Mesenchymal stem cell (in vitro differentiated cells and primary cell): ENCODE data around the gene TTLL11.

ENCODE experiments used
- DNase-seq: peaks from one replicate; pipeline ENCODE4 v3.0.0-alpha.2; 2013
- H2AFZ ChIP-seq: one replicate; pipeline ENCODE4 v1.6.1; 2013; ENCODE audit warnings: low read depth, mild to moderate bottlenecking, control low read depth, inconsistent platforms, low read length, moderate library complexity
- H2AK5ac ChIP-seq: 2 replicates; pipeline ENCODE4 v1.6.1; 2013; ENCODE audit warnings: low read length, moderate library complexity, mild to moderate bottlenecking, inconsistent platforms; ENCODE audit not compliant: severe bottlenecking
- H2BK120ac ChIP-seq: one replicate; pipeline ENCODE4 v1.6.1; 2013; ENCODE audit warnings: low read depth, mild to moderate bottlenecking, inconsistent platforms, low read length, moderate library complexity
- H2BK12ac ChIP-seq, 2 experiments: one replicate each; pipeline ENCODE4 v1.6.1; 2013; ENCODE audit warnings: inconsistent platforms in 2 of 2, low read length in 2 of 2, mild to moderate bottlenecking in 2 of 2, moderate library complexity in 2 of 2, control low read depth in 1 of 2
- H2BK15ac ChIP-seq: one replicate; pipeline ENCODE4 v1.6.1; 2013; ENCODE audit warnings: mild to moderate bottlenecking, low read depth, inconsistent platforms; ENCODE audit not compliant: poor library complexity, severe bottlenecking
- H2BK5ac ChIP-seq: 2 replicates; pipeline ENCODE4 v1.6.1; 2013; ENCODE audit warnings: low read depth, mild to moderate bottlenecking, low read length, control low read depth, inconsistent platforms; ENCODE audit not compliant: poor library complexity, severe bottlenecking
- H3K14ac ChIP-seq, 2 experiments: one replicate each; pipeline ENCODE4 v1.6.1; 2013; ENCODE audit warnings: inconsistent platforms in 2 of 2, low read length in 2 of 2, control low read depth in 1 of 2, mild to moderate bottlenecking in 1 of 2, moderate library complexity in 1 of 2
- H3K18ac ChIP-seq, 2 experiments: one replicate each; pipeline ENCODE4 v1.6.1; 2013; ENCODE audit warnings: inconsistent platforms in 2 of 2, low read length in 2 of 2, control low read depth in 1 of 2, low read depth in 1 of 2, mild to moderate bottlenecking in 1 of 2
- H3K23ac ChIP-seq, 2 experiments: one replicate each; pipeline ENCODE4 v1.6.1; 2013; ENCODE audit warnings: inconsistent platforms in 2 of 2, low read length in 2 of 2, mild to moderate bottlenecking in 2 of 2, moderate library complexity in 2 of 2, control low read depth in 1 of 2
- H3K27ac ChIP-seq: 2 replicates; pipeline ENCODE4 v1.5.1; 2013; ENCODE audit warnings: mild to moderate bottlenecking, moderate library complexity, low read length, control low read depth, inconsistent platforms; ENCODE audit not compliant: poor library complexity, severe bottlenecking
- H3K27me3 ChIP-seq, 2 experiments: 2 replicates each; pipeline versions ENCODE4 v1.6.1 to v1.7.0; 2013; ENCODE audit warnings: low read length in 2 of 2, mild to moderate bottlenecking in 2 of 2, moderate library complexity in 2 of 2, control low read depth in 1 of 2, inconsistent platforms in 1 of 2; ENCODE audit not compliant: control insufficient read depth in 1 of 2, insufficient read depth in 1 of 2
- H3K36me3 ChIP-seq, 2 experiments: 2 replicates each; pipeline versions ENCODE4 v1.6.1 to v1.7.0; 2013; ENCODE audit warnings: low read length in 2 of 2, control low read depth in 1 of 2, inconsistent platforms in 1 of 2, low read depth in 1 of 2, mild to moderate bottlenecking in 1 of 2; ENCODE audit not compliant: insufficient read depth in 2 of 2, control insufficient read depth in 1 of 2
- H3K4ac ChIP-seq, 2 experiments: one replicate each; pipeline ENCODE4 v1.6.1; 2013; ENCODE audit warnings: inconsistent platforms in 2 of 2, low read length in 2 of 2, mild to moderate bottlenecking in 2 of 2, moderate library complexity in 2 of 2, control low read depth in 1 of 2, low read depth in 1 of 2
- H3K4me1 ChIP-seq: 2 replicates; pipeline ENCODE4 v1.6.1; 2013; ENCODE audit warnings: low read depth, low read length, control low read depth; ENCODE audit not compliant: control insufficient read depth, insufficient read depth
- H3K4me2 ChIP-seq: 2 replicates; pipeline ENCODE4 v1.6.1; 2013; ENCODE audit warnings: low read length, mild to moderate bottlenecking, inconsistent platforms; ENCODE audit not compliant: poor library complexity, severe bottlenecking
- H3K4me3 ChIP-seq, 2 experiments: 2 replicates each; pipeline versions ENCODE4 v1.5.1 to v1.7.0; 2013; ENCODE audit warnings: low read length in 2 of 2, mild to moderate bottlenecking in 2 of 2, control low read depth in 1 of 2, low read depth in 1 of 2; ENCODE audit not compliant: insufficient read depth in 1 of 2
- H3K79me1 ChIP-seq: replicated peaks from 2 replicates; pipeline ENCODE4 v1.6.1; 2013; ENCODE audit warnings: mild to moderate bottlenecking, control low read depth, low read length, inconsistent platforms; ENCODE audit not compliant: poor library complexity, severe bottlenecking
- H3K9ac ChIP-seq: 2 replicates; pipeline ENCODE4 v1.7.0; 2013; ENCODE audit warnings: mild to moderate bottlenecking, low read length, moderate library complexity
- H3K9me3 ChIP-seq: 2 replicates; pipeline ENCODE4 v1.7.0; 2013; ENCODE audit warnings: mild to moderate bottlenecking, low read length; ENCODE audit not compliant: control insufficient read depth
- H4K8ac ChIP-seq: one replicate; pipeline ENCODE4 v1.6.1; 2013; ENCODE audit warnings: inconsistent platforms, mild to moderate bottlenecking, low read length, moderate library complexity
- H4K91ac ChIP-seq: one replicate; pipeline ENCODE4 v1.6.1; 2013; ENCODE audit warnings: mild to moderate bottlenecking, low read length, inconsistent platforms
- WGBS: methylation state at CpG from one replicate; pipeline ENCODE4 v1.1.7; 2013; ENCODE audit warnings: mixed read lengths; 5-methylcytosine and 5-hydroxymethylcytosine counted together

TTLL11 gene

GRCh38 chr9:121954477-121955140 lies 138.5 kb downstream of the TTLL11 start:
- Histone ChIP-seq H3K4me1 (peaks cover 20% of the 10 kb centered on the region), H3K18ac (no peak overlapping the region), H4K91ac (no peak overlapping the region), H2BK12ac (no peak overlapping the region), H2BK120ac (no peak overlapping the region), H3K14ac (no peak overlapping the region), H2BK15ac (no peak overlapping the region), H3K36me3 (no peaks in the 10 kb centered on the region), H3K4me3 (no peak overlapping the region), H3K27me3 (no peaks in the 10 kb centered on the region), H3K79me1 (peaks cover 3% of the 10 kb centered on the region), H2BK5ac (no peak overlapping the region), H3K27ac (no peak overlapping the region), H3K4me2 (no peak overlapping the region), H2AFZ (no peak overlapping the region), H3K4ac (no peak overlapping the region), H3K23ac (no peak overlapping the region), H3K9me3 (no peaks in the 10 kb centered on the region), H2AK5ac (no peak overlapping the region), H4K8ac (no peak overlapping the region), H3K9ac (no peak overlapping the region)
- WGBS, result 80% methylated on average over 7 of the region's 7 CpGs
- peak; percentile 76 for DNase-seq

- Histone ChIP-seq H3K27ac (no peak overlapping the region), H3K4ac (no peak overlapping the region), H2AFZ (no peak overlapping the region), H3K4me1 (peaks cover 20% of the 10 kb centered on the region), H3K18ac (no peak overlapping the region), H3K4me3 (no peak overlapping the region), H4K91ac (no peak overlapping the region), H3K9ac (no peak overlapping the region), H3K4me2 (no peak overlapping the region), H3K36me3 (no peaks in the 10 kb centered on the region), H2BK15ac (no peak overlapping the region), H4K8ac (no peak overlapping the region), H2BK5ac (no peak overlapping the region), H2AK5ac (peak overlapping the region; percentile 17), H3K23ac (no peak overlapping the region), H2BK12ac (no peak overlapping the region), H3K9me3 (no peaks in the 10 kb centered on the region), H3K14ac (no peak overlapping the region), H3K79me1 (peaks cover 3% of the 10 kb centered on the region), H2BK120ac (no peak overlapping the region), H3K27me3 (no peaks in the 10 kb centered on the region)
- DNase-seq, result no peak
- WGBS, result 12% methylated on average over 1 of the region's 3 CpGs
Measured at GRCh38 chr9:121952611-121953010, 140.5 kb downstream of the TTLL11 start.

DNA sequence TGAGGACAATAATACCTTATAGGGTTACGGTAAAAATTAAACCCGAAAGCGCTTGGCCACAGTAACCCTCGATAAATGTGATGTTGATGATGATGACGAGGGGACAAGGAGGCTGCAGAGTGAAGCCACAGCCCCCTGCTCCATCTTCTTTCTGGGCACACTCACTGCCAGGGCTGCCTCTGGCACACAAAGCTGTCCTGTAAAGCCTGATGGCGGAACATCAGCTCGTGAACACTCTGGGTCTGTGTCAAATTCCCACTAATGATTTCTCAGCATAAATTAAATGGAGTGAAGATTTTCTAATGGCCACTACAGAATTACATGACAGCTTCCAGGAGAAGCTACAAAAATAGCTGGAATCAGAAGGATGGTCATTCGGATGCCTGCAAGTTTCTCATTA lies 142.2 kb downstream of the TTLL11 start:
- Histone ChIP-seq H2BK120ac (no peak overlapping the region), H2AK5ac (no peak overlapping the region), H3K36me3 (no peaks in the 10 kb centered on the region)

DNA sequence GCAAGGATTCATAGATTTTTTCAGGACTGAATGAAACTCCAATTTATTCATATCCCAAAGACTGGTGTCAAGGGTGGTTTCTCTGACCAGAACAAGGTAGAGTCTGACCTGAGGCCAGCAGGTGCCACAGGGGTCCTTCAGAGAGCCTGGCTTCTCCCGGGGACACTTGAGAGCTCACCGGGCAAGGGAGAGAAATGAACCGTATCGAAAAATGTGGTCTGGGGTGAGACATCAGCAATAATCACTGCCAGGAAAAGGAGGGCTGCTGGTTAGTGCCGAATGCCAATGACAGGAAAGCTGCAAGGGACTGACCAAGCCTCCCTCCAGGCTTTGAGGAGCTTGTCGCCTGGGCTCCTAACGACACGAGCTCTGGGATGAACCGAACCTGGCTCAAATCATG lies 142.7 kb downstream of the TTLL11 start:
- Histone ChIP-seq H3K4ac (no peak overlapping the region), H3K27me3 (no peaks in the 10 kb centered on the region), H3K9me3 (no peaks in the 10 kb centered on the region), H3K79me1 (no peaks in the 10 kb centered on the region), H4K91ac (peak overlapping the region; percentile 21), H2BK15ac (no peak overlapping the region), H2BK12ac (no peak overlapping the region), H3K14ac (no peak overlapping the region), H3K4me3 (no peak overlapping the region), H3K18ac (no peak overlapping the region), H3K27ac (no peak overlapping the region), H2AK5ac (no peak overlapping the region), H2BK5ac (no peak overlapping the region), H2BK120ac (no peak overlapping the region), H2AFZ (no peak overlapping the region), H3K4me1 (peaks cover 12% of the 10 kb centered on the region), H3K23ac (no peak overlapping the region), H4K8ac (no peak overlapping the region), H3K36me3 (no peaks in the 10 kb centered on the region), H3K9ac (no peak overlapping the region), H3K4me2 (no peak overlapping the region)
- WGBS, result 88% methylated on average over 9 of the region's 9 CpGs
- no peak for DNase-seq

More for the DNA sequence above, 142.2 kb downstream of the TTLL11 start:
- Histone ChIP-seq H3K4me2 (no peak overlapping the region), H4K91ac (no peak overlapping the region), H2BK5ac (no peak overlapping the region), H3K18ac (no peak overlapping the region), H3K27ac (no peak overlapping the region), H3K9ac (no peak overlapping the region), H3K27me3 (no peaks in the 10 kb centered on the region), H4K8ac (no peak overlapping the region), H3K23ac (no peak overlapping the region), H3K9me3 (no peaks in the 10 kb centered on the region), H2BK12ac (no peak overlapping the region), H3K14ac (no peak overlapping the region), H3K4me1 (peaks cover 12% of the 10 kb centered on the region), H3K4me3 (no peak overlapping the region), H2AFZ (no peak overlapping the region), H3K4ac (no peak overlapping the region), H3K79me1 (no peaks in the 10 kb centered on the region), H2BK15ac (no peak overlapping the region)
- DNase-seq, result no peak
- 97% methylated on average over 8 of the region's 8 CpGs for WGBS
